Measurements from ENCODE around the gene DPYSL5. TPM values are rescaled to one million over a fixed set of nuclear protein-coding genes. Genes with fewer than 3 reads are reported as not detected.

The DPYSL5 gene
- total RNA-seq, 2 donors from 2014 or later = 0.24 to 0.35 TPM

GRCh38 chr2:26991717-26992116, 143.8 kb downstream of the DPYSL5 start:
- TF ChIP-seq CTCF (IDR thresholded peaks at IDR 0.05) = no peak
- no peaks in the 10 kb centered on the region for H3K27me3 ChIP-seq
- no peaks in the 10 kb centered on the region for H3K4me1 ChIP-seq
- DNase-seq = no peak
- no peaks in the 10 kb centered on the region for H3K36me3 ChIP-seq
- no peak overlapping the region for H3K4me3 ChIP-seq
- H3K27ac ChIP-seq = no peak overlapping the region
- intact Hi-C loops (cut with DNase I) = no loop called here
- no peak overlapping the region for H3K9ac ChIP-seq (ENCODE audit: low read depth in 2 of 2, low read length in 2 of 2)
- H3K9me3 ChIP-seq = no peaks in the 10 kb centered on the region

GRCh38 chr2:26993768-26994167, 145.8 kb downstream of the DPYSL5 start:
- Histone ChIP-seq H3K27me3 (no peaks in the 10 kb centered on the region), H3K27ac (no peak overlapping the region), H3K4me1 (no peaks in the 10 kb centered on the region), H3K9ac (ENCODE audit: low read depth in 2 of 2, low read length in 2 of 2) (no peak overlapping the region), H3K4me3 (no peak overlapping the region), H3K9me3 (no peaks in the 10 kb centered on the region), H3K36me3 (no peaks in the 10 kb centered on the region)
- no peak for TF ChIP-seq CTCF (IDR thresholded peaks at IDR 0.05)
- intact Hi-C loops (cut with DNase I) = no loop called here
- no peak for DNase-seq

GRCh38 chr2:26994983-26995382, 147.1 kb downstream of the DPYSL5 start:
- H3K27me3 ChIP-seq = no peaks in the 10 kb centered on the region
- intact Hi-C loops (cut with DNase I) = no loop called here
- H3K27ac ChIP-seq = no peak overlapping the region
- no peaks in the 10 kb centered on the region for H3K4me1 ChIP-seq
- H3K4me3 ChIP-seq = no peak overlapping the region
- no peaks in the 10 kb centered on the region for H3K9me3 ChIP-seq
- no peaks in the 10 kb centered on the region for H3K36me3 ChIP-seq
- H3K9ac ChIP-seq (ENCODE audit: low read depth in 2 of 2, low read length in 2 of 2) = no peak overlapping the region
- no peak for DNase-seq
- TF ChIP-seq CTCF (IDR thresholded peaks at IDR 0.05) = no peak

- Histone ChIP-seq H3K9ac (ENCODE audit: low read depth in 2 of 2, low read length in 2 of 2) (no peak overlapping the region), H3K27ac (no peak overlapping the region), H3K4me3 (no peak overlapping the region), H3K9me3 (no peaks in the 10 kb centered on the region), H3K4me1 (no peaks in the 10 kb centered on the region), H3K27me3 (no peaks in the 10 kb centered on the region), H3K36me3 (no peaks in the 10 kb centered on the region)
- no peak for DNase-seq
- TF ChIP-seq CTCF (IDR thresholded peaks at IDR 0.05) = no peak
- intact Hi-C loops (cut with DNase I) = no loop called here
Measured at GRCh38 chr2:26997394-26997793, 149.5 kb downstream of the DPYSL5 start.

GRCh38 chr2:26998323-26998722, 150.4 kb downstream of the DPYSL5 start:
- Histone ChIP-seq H3K4me3 (no peak overlapping the region), H3K4me1 (no peaks in the 10 kb centered on the region), H3K36me3 (no peaks in the 10 kb centered on the region), H3K9me3 (no peaks in the 10 kb centered on the region), H3K27me3 (no peaks in the 10 kb centered on the region), H3K9ac (ENCODE audit: low read depth in 2 of 2, low read length in 2 of 2) (no peak overlapping the region), H3K27ac (no peak overlapping the region)
- intact Hi-C loops (cut with DNase I) = no loop called here
- TF ChIP-seq CTCF (IDR thresholded peaks at IDR 0.05) = no peak
- DNase-seq = no peak

Other genes starting within 250 kb of the DPYSL5 start
- not detected for gene CIB4, start 206.8 kb upstream of the DPYSL5 start, total RNA-seq
- 1 to 10 TPM; 1.2 to 1.5 TPM for gene KCNK3, start 155.4 kb upstream of the DPYSL5 start, total RNA-seq
- 10 to 100 TPM; 24.8 to 29.1 TPM for gene SLC35F6, start 83.8 kb upstream of the DPYSL5 start, total RNA-seq
- gene CENPA, start 62.1 kb upstream of the DPYSL5 start, total RNA-seq = 10 to 100 TPM in 1 of 2 donors, 1 to 10 TPM in 1; 6.5 to 22.7 TPM
- 10 to 100 TPM; 21.6 to 22.0 TPM for gene MAPRE3, start 122.5 kb downstream of the DPYSL5 start, total RNA-seq
- 100 to 1,000 TPM in 1 of 2 donors, 10 to 100 TPM in 1; 76.6 to 121 TPM for gene TMEM214, start 184.8 kb downstream of the DPYSL5 start, total RNA-seq
- 10 to 100 TPM; 15.1 to 16.8 TPM for gene AGBL5, start 203.5 kb downstream of the DPYSL5 start, total RNA-seq
- 100 to 1,000 TPM; 272 to 331 TPM for gene OST4, start 223.5 kb downstream of the DPYSL5 start, total RNA-seq
- gene EMILIN1, start 230.5 kb downstream of the DPYSL5 start, total RNA-seq = 10 to 100 TPM; 20.2 to 43.0 TPM
- 10 to 100 TPM in 1 of 2 donors, 1 to 10 TPM in 1; 8.9 to 20.3 TPM for gene KHK, start 238.6 kb downstream of the DPYSL5 start, total RNA-seq

Data from colonic mucosa (tissue), 4 donors.